WTC11 (cell line): ENCODE results near the gene INPP4B. TPM values are rescaled to one million over a fixed set of nuclear protein-coding genes. Genes with fewer than 3 reads are reported as not detected.

Experiments
- ATAC-seq: fragments of 200-7000 bp; cut with Tn5 transposase; 2 replicates; pipeline ENCODE4 v1.10.0; 2021; ENCODE audit warnings: mild to moderate bottlenecking, moderate library complexity
- CTCF ChIA-PET: fragments of 300-600 bp; sonication (Branson Sonifier 250); formaldehyde crosslinking; loops from one replicate; lab custom pipeline; 2021; ENCODE audit warnings: antibody characterized with exemption; lab: Charles Lee
- POLR2A ChIA-PET: fragments of 350-600 bp; sonication (Branson Sonifier 250); formaldehyde crosslinking; loops from one replicate; lab custom pipeline; 2021; ENCODE audit warnings: antibody characterized with exemption; lab: Charles Lee
- DNase-seq: peaks from one replicate; pipeline ENCODE4 v3.0.0; 2021; ENCODE audit warnings: low spot score
- H3K27ac Mint-ChIP-seq: 2 replicates; pipeline ENCODE4 v1.8.0; 2021; ENCODE audit warnings: mixed read lengths
- H3K27me3 Mint-ChIP-seq: 2 replicates; pipeline ENCODE4 v1.8.0; 2021; ENCODE audit warnings: low read depth, mild to moderate bottlenecking, moderate library complexity, mixed read lengths
- H3K36me3 Mint-ChIP-seq: 2 replicates; pipeline ENCODE4 v1.8.0; 2021; ENCODE audit warnings: mixed read lengths
- H3K4me1 Mint-ChIP-seq: 2 replicates; pipeline ENCODE4 v1.8.0; 2022; ENCODE audit warnings: mixed read lengths
- H3K4me3 Mint-ChIP-seq: 2 replicates; pipeline ENCODE4 v1.8.0; 2021; ENCODE audit warnings: mild to moderate bottlenecking, moderate library complexity, mixed read lengths
- H3K9me3 Mint-ChIP-seq: 2 replicates; pipeline ENCODE4 v1.8.0; 2021; ENCODE audit warnings: mixed read lengths
- CREB1 ChIP-seq: sonication (generic); formaldehyde crosslinking; IDR thresholded peaks from 2 replicates; pipeline ENCODE4 v1.8.0; 2023; ENCODE audit warnings: mild to moderate bottlenecking, missing genetic modification reagents
- CREM ChIP-seq: sonication (generic); formaldehyde crosslinking; IDR thresholded peaks from 2 replicates; pipeline ENCODE4 v1.8.1; 2022; ENCODE audit warnings: mild to moderate bottlenecking, missing genetic modification reagents, moderate library complexity
- CTCF ChIP-seq: fragments of 200-600 bp; IDR thresholded peaks from 2 replicates; pipeline ENCODE4 v1.8.0; 2022; ENCODE audit warnings: antibody characterized with exemption
- E2F5 ChIP-seq: sonication (generic); formaldehyde crosslinking; IDR thresholded peaks from 2 replicates; pipeline ENCODE4 v1.8.1; 2022; ENCODE audit warnings: mild to moderate bottlenecking, moderate library complexity, missing genetic modification reagents
- EMX1 ChIP-seq: fragments of 250-450 bp; sonication (Bioruptor Pico); IDR thresholded peaks from 2 replicates; pipeline ENCODE4 v1.8.0; 2021; ENCODE audit warnings: mild to moderate bottlenecking
- KAT7 ChIP-seq: sonication (generic); formaldehyde crosslinking; IDR thresholded peaks from 2 replicates; pipeline ENCODE4 v1.8.1; 2023; ENCODE audit warnings: missing genetic modification reagents, mild to moderate bottlenecking, borderline replicate concordance
- MAX ChIP-seq: sonication (generic); formaldehyde crosslinking; IDR thresholded peaks from 2 replicates; pipeline ENCODE4 v1.8.0; 2022; ENCODE audit warnings: mild to moderate bottlenecking, missing genetic modification reagents
- NFE2L1 ChIP-seq: sonication (generic); formaldehyde crosslinking; IDR thresholded peaks from 2 replicates; pipeline ENCODE4 v1.8.1; 2023; ENCODE audit warnings: missing genetic modification reagents
- NFYB ChIP-seq: sonication (generic); formaldehyde crosslinking; conservative IDR thresholded peaks from 2 replicates; pipeline ENCODE4 v1.8.0; 2022; ENCODE audit warnings: low read depth, missing genetic modification reagents
- NR2C2 ChIP-seq: sonication (generic); formaldehyde crosslinking; IDR thresholded peaks from 2 replicates; pipeline ENCODE4 v1.8.0; 2022; ENCODE audit warnings: mild to moderate bottlenecking, missing genetic modification reagents
- SP1 ChIP-seq: sonication (generic); formaldehyde crosslinking; conservative IDR thresholded peaks from 2 replicates; pipeline ENCODE4 v1.8.1; 2022; ENCODE audit warnings: missing genetic modification reagents
- TCF7 ChIP-seq: sonication (generic); formaldehyde crosslinking; IDR thresholded peaks from 2 replicates; pipeline ENCODE4 v1.8.0; 2022; ENCODE audit warnings: mild to moderate bottlenecking, low read depth, missing genetic modification reagents, moderate library complexity
- USF2 ChIP-seq: sonication (generic); formaldehyde crosslinking; IDR thresholded peaks from 2 replicates; pipeline ENCODE4 v1.8.1; 2023; ENCODE audit warnings: mild to moderate bottlenecking, missing genetic modification reagents, moderate library complexity
- ZBTB43 ChIP-seq: sonication (generic); formaldehyde crosslinking; IDR thresholded peaks from 2 replicates; pipeline ENCODE4 v1.8.1; 2023; ENCODE audit warnings: mild to moderate bottlenecking, missing genetic modification reagents
- ZNF121 ChIP-seq: sonication (generic); formaldehyde crosslinking; IDR thresholded peaks from 2 replicates; pipeline ENCODE4 v1.8.0; 2023; ENCODE audit warnings: missing genetic modification reagents
- ZNF138 ChIP-seq: sonication (generic); formaldehyde crosslinking; conservative IDR thresholded peaks from 2 replicates; pipeline ENCODE4 v1.8.1; 2022; ENCODE audit warnings: mild to moderate bottlenecking, moderate library complexity, missing genetic modification reagents
- ZNF232 ChIP-seq: sonication (generic); formaldehyde crosslinking; IDR thresholded peaks from 2 replicates; pipeline ENCODE4 v1.8.0; 2022; ENCODE audit warnings: mild to moderate bottlenecking, missing genetic modification reagents
- ZNF423 ChIP-seq: fragments of 250-450 bp; sonication (Bioruptor Pico); IDR thresholded peaks from 2 replicates; pipeline ENCODE4 v2.1.2; 2022; ENCODE audit warnings: mild to moderate bottlenecking, moderate library complexity
- ZNF532 ChIP-seq: fragments of 250-450 bp; sonication (Bioruptor Pico); IDR thresholded peaks from 2 replicates; pipeline ENCODE4 v1.9.0; 2021; ENCODE audit warnings: mild to moderate bottlenecking, borderline replicate concordance
- total RNA-seq: library from RNA; stranded (reverse); gene quantifications from 3 replicates; pipeline ENCODE4 v1.2.3, GENCODE V29; 2021

Gene INPP4B
- total RNA-seq, 1 experiment from 2014 or later: 0.92 TPM

- CTCF ChIA-PET: interaction anchor here (1.2 kb wide), 1 partner anchor 50 kb away, joined by 3 read pairs; no protein-coding TSS in a partner anchor
- peaks cover 4% of the 10 kb centered on the region for H3K9me3 Mint-ChIP-seq
- POLR2A ChIA-PET: no interaction called here
- no peak for ATAC-seq
- no peaks in the 10 kb centered on the region for H3K36me3 Mint-ChIP-seq
- no peak for DNase-seq
- H3K27ac Mint-ChIP-seq: no peak overlapping the region
- TF ChIP-seq ZNF121 (CRISPR knock-in tag): no peak
- no peak for TF ChIP-seq NFE2L1 (CRISPR knock-in tag)
- H3K27me3 Mint-ChIP-seq: no peaks in the 10 kb centered on the region
- no peak overlapping the region for H3K4me3 Mint-ChIP-seq
- no peaks in the 10 kb centered on the region for H3K4me1 Mint-ChIP-seq
Observed at GRCh38 chr4:142284402-142285221, 561.5 kb downstream of the INPP4B start.

- no peak overlapping the region for H3K4me3 Mint-ChIP-seq
- ATAC-seq: peak; percentile 53; the same call in 1 of the 2 replicates
- DNase-seq: no peak
- no peaks in the 10 kb centered on the region for H3K4me1 Mint-ChIP-seq
- CTCF ChIA-PET: interaction anchor here (0.6 to 1.3 kb wide), 7 partner anchors 11 to 1589 kb away, joined by 3 to 6 read pairs (median 3); no protein-coding TSS in a partner anchor
- H3K27ac Mint-ChIP-seq: no peak overlapping the region
- no peaks in the 10 kb centered on the region for H3K27me3 Mint-ChIP-seq
- TF ChIP-seq TCF7 (CRISPR knock-in tag): no peak
- TF ChIP-seq NFYB: no peak
- TF ChIP-seq ZNF532 (CRISPR knock-in tag): no peak
- TF ChIP-seq CTCF: peak; percentile 52; the same call in 1 of the 2 replicates
- no peak for TF ChIP-seq SP1
- TF ChIP-seq USF2 (CRISPR knock-in tag): no peak
- no peak for TF ChIP-seq ZNF423
- POLR2A ChIA-PET: interaction anchor here (0.6 kb wide), 1 partner anchor 319 kb away, joined by 4 read pairs; no protein-coding TSS in a partner anchor
- H3K36me3 Mint-ChIP-seq: no peaks in the 10 kb centered on the region
- H3K9me3 Mint-ChIP-seq: no peaks in the 10 kb centered on the region
Observed at GRCh38 chr4:142282870-142283431, 563.1 kb downstream of the INPP4B start.

GRCh38 chr4:142281999-142282398, 564.1 kb downstream of the INPP4B start:
- no peak for TF ChIP-seq ZNF423
- H3K36me3 Mint-ChIP-seq: no peaks in the 10 kb centered on the region
- H3K4me3 Mint-ChIP-seq: no peak overlapping the region
- H3K27ac Mint-ChIP-seq: no peak overlapping the region
- ATAC-seq (no peak), DNase-seq (no peak)
- H3K27me3 Mint-ChIP-seq: no peaks in the 10 kb centered on the region
- no peaks in the 10 kb centered on the region for H3K9me3 Mint-ChIP-seq
- H3K4me1 Mint-ChIP-seq: no peaks in the 10 kb centered on the region
- POLR2A ChIA-PET: no interaction called here
- CTCF ChIA-PET: interaction anchor here (1.2 to 1.5 kb wide), 2 partner anchors 8 to 146 kb away, joined by 3 read pairs; no protein-coding TSS in a partner anchor

GRCh38 chr4:142278663-142279062, 567.4 kb downstream of the INPP4B start:
- H3K27me3 Mint-ChIP-seq: no peaks in the 10 kb centered on the region
- ChIA-PET CTCF (no interaction called here), POLR2A (no interaction called here)
- H3K36me3 Mint-ChIP-seq: no peaks in the 10 kb centered on the region
- ATAC-seq (no peak), DNase-seq (no peak)
- no peak overlapping the region for H3K27ac Mint-ChIP-seq
- H3K4me1 Mint-ChIP-seq: no peaks in the 10 kb centered on the region
- H3K4me3 Mint-ChIP-seq: no peak overlapping the region
- H3K9me3 Mint-ChIP-seq: no peaks in the 10 kb centered on the region
- TF ChIP-seq MAX (CRISPR knock-in tag): no peak
- TF ChIP-seq EMX1 (CRISPR knock-in tag): no peak
- TF ChIP-seq ZBTB43 (CRISPR knock-in tag): no peak
- no peak for TF ChIP-seq ZNF232 (CRISPR knock-in tag)
- no peak for TF ChIP-seq ZNF138
- no peak for TF ChIP-seq CREB1 (CRISPR knock-in tag)
- no peak for TF ChIP-seq NR2C2
- TF ChIP-seq KAT7: no peak
- TF ChIP-seq CREM (CRISPR knock-in tag): no peak
- no peak for TF ChIP-seq E2F5 (CRISPR knock-in tag)
